Measurements from ENCODE around the gene SCEL.

Gene SCEL

DNA sequence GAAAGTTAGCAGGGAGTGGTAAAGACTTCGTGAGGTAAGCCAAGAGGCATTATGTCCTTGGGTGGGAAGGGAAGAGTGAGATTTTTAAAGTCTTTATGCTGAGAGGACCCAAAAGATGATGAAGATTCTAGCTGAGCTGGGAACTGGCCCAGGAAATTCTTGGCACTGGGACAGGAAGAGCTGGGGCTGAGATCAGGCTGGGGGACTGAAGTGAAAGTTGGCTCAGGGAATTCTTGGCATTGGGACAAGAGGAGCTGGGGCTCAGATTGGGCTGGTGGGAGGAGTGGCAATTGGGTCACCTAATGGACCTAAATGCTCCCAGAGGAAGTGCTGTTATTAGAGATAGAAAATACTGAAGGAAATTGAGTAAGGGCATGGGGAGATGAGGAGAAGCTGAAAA, 8.8 kb downstream of the SCEL start:
- Histone ChIP-seq H3K4me3 (ENCODE audit: control insufficient read depth in 1 of 7, extremely low read depth in 1 of 7, insufficient read depth in 4 of 7, low read depth in 2 of 7, low read length in 6 of 7) (no peak overlapping the region), H3K27ac (ENCODE audit: insufficient read depth in 1 of 2, low read depth in 1 of 2, low read length in 2 of 2, poor library complexity in 1 of 2, severe bottlenecking in 2 of 2) (no peak overlapping the region), H3K4me1 (ENCODE audit: control extremely low read depth in 1 of 4, control insufficient read depth in 4 of 4, insufficient read depth in 4 of 4, low read length in 3 of 4) (peaks cover 0 to 4% (median under 1%) of the 10 kb centered on the region in 4 experiments), H3K36me3 (ENCODE audit: control insufficient read depth in 4 of 4, insufficient read depth in 4 of 4, low read length in 3 of 4) (no peaks in the 10 kb centered on the region), H3K9me3 (ENCODE audit: control extremely low read depth in 1 of 5, control insufficient read depth in 4 of 5, insufficient read depth in 2 of 5, low read depth in 1 of 5, low read length in 4 of 5) (no peaks in the 10 kb centered on the region), H3K27me3 (replicated peaks in 2 of 5; ENCODE audit: control insufficient read depth in 4 of 5, insufficient read depth in 5 of 5, low read length in 4 of 5) (no peaks in the 10 kb centered on the region)
- DNase-seq: no peak
- 100% methylated on average over 1 of the region's 1 CpG for WGBS (ENCODE audit: insufficient coverage)
- ChIA-PET POLR2A (no interaction called here), CTCF (interaction anchor here (2.4 kb wide), 1 partner anchor 51 kb away, joined by 9 read pairs; no protein-coding TSS in a partner anchor)

DNA sequence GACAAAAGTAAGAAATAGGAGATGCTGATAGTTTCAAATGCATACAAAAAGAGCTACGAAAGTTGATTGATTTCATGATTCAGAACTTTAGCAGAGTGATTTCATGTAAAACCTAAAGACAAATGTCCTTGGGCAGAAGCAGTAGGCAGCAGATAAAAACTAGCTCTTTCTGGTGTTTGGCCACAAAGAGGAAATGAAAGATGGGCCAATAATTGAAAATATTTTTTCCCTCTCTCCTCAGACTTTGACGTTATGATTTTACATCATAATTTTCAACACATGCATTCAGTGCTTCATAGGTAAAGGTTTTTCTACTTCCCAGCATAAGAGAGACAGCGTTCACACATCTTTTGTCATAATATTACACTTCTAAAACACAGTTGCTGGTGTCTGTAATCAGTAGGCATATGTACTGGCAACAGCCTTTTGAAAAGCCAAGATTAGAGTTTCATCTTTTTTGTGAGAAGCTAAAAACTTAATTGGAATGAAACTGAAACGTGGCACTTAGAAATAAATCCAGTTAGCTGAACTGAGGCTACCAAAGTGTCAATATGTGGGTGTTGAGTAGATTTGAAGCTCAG, 9.3 kb downstream of the SCEL start:
- Histone ChIP-seq H3K4me1 (ENCODE audit: control extremely low read depth in 1 of 4, control insufficient read depth in 4 of 4, insufficient read depth in 4 of 4, low read length in 3 of 4) (peaks cover 0 to 4% (median under 1%) of the 10 kb centered on the region in 4 experiments), H3K27me3 (replicated peaks in 2 of 5; ENCODE audit: control insufficient read depth in 4 of 5, insufficient read depth in 5 of 5, low read length in 4 of 5) (no peaks in the 10 kb centered on the region), H3K27ac (ENCODE audit: insufficient read depth in 1 of 2, low read depth in 1 of 2, low read length in 2 of 2, poor library complexity in 1 of 2, severe bottlenecking in 2 of 2) (no peak overlapping the region), H3K36me3 (ENCODE audit: control insufficient read depth in 4 of 4, insufficient read depth in 4 of 4, low read length in 3 of 4) (no peaks in the 10 kb centered on the region), H3K4me3 (ENCODE audit: control insufficient read depth in 1 of 7, extremely low read depth in 1 of 7, insufficient read depth in 4 of 7, low read depth in 2 of 7, low read length in 6 of 7) (no peak overlapping the region), H3K9me3 (ENCODE audit: control extremely low read depth in 1 of 5, control insufficient read depth in 4 of 5, insufficient read depth in 2 of 5, low read depth in 1 of 5, low read length in 4 of 5) (no peaks in the 10 kb centered on the region)
- DNase-seq: no peak
- WGBS (ENCODE audit: insufficient coverage): 90% methylated on average over 2 of the region's 4 CpGs
- POLR2A ChIA-PET: no interaction called here
- CTCF ChIA-PET: interaction anchor here (2.4 kb wide), 1 partner anchor 52 kb away, joined by 9 read pairs; no protein-coding TSS in a partner anchor

DNA sequence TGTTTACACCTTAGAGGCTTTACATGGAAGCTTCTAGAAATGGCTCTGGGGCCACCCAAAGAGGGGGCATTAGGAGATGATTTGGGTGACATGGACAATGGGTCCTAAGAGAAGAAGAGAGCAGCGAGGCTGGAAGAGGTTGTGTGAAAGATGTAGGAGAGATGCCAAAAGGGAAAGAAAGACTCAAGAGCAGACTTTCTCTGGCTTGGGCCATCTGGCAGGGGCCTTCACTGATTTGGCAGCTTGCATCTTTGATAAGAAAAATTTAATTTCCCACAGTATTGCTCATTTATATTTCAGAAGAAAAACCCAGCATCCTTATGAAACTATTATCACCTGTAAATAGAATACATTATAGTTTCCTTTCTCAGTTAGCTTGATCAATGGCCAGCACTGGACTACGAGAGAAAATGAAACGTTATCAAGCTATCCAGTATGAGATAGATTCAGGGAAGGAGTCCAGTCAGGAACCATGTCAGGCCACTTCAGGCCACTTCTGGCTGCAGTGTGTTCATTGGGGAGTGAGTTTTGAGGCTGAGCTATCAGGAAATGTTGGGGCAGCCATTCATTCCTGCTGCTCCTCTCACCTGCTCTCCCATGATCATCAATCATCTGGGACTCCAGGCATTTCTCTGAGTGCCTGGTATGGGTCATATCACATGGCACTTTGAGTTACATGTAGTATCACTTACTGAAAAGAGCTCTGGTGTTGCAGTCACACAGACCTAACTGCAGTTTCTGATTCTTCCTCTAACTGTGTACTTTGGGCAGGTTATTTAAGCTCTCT, 10.3 kb downstream of the SCEL start:
- 100% methylated on average over 2 of the region's 3 CpGs for WGBS (ENCODE audit: insufficient coverage)
- no peaks in the 10 kb centered on the region for H3K36me3 ChIP-seq (ENCODE audit: control insufficient read depth in 4 of 4, insufficient read depth in 4 of 4, low read length in 3 of 4)
- H3K4me1 ChIP-seq (ENCODE audit: control extremely low read depth in 1 of 4, control insufficient read depth in 4 of 4, insufficient read depth in 4 of 4, low read length in 3 of 4): peaks cover 0 to 4% (median under 1%) of the 10 kb centered on the region in 4 experiments
- ChIA-PET CTCF (interaction anchor here (2.4 kb wide), 1 partner anchor 52 kb away, joined by 9 read pairs; no protein-coding TSS in a partner anchor), POLR2A (no interaction called here)
- H3K27me3 ChIP-seq (replicated peaks in 2 of 5; ENCODE audit: control insufficient read depth in 4 of 5, insufficient read depth in 5 of 5, low read length in 4 of 5): no peaks in the 10 kb centered on the region
- H3K27ac ChIP-seq (ENCODE audit: insufficient read depth in 1 of 2, low read depth in 1 of 2, low read length in 2 of 2, poor library complexity in 1 of 2, severe bottlenecking in 2 of 2): no peak overlapping the region
- no peak overlapping the region for H3K4me3 ChIP-seq (ENCODE audit: control insufficient read depth in 1 of 7, extremely low read depth in 1 of 7, insufficient read depth in 4 of 7, low read depth in 2 of 7, low read length in 6 of 7)
- H3K9me3 ChIP-seq (ENCODE audit: control extremely low read depth in 1 of 5, control insufficient read depth in 4 of 5, insufficient read depth in 2 of 5, low read depth in 1 of 5, low read length in 4 of 5): no peaks in the 10 kb centered on the region
- no peak for DNase-seq

DNA sequence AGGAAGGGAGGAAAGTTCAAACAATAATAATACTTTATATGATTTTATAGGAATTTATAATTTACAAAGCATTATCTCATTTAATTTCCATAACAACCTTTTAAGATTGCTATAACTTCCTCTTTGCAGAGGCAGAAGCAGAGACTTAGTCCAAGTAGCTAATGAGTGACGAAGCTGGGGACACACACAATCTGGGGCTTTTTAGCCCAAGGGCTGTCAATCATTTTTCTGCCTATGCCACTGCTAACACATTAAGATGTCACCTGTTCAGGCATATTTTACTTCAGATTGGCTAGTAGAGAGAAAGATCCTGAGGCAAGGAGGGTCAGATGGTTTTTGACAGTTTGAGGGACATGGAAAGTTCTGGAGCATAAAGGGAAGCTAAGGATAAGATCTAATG, 12.6 kb downstream of the SCEL start:
- Histone ChIP-seq H3K4me1 (ENCODE audit: control extremely low read depth in 1 of 4, control insufficient read depth in 4 of 4, insufficient read depth in 4 of 4, low read length in 3 of 4) (peaks cover 0 to 4% (median under 1%) of the 10 kb centered on the region in 4 experiments), H3K27ac (ENCODE audit: insufficient read depth in 1 of 2, low read depth in 1 of 2, low read length in 2 of 2, poor library complexity in 1 of 2, severe bottlenecking in 2 of 2) (no peak overlapping the region), H3K9me3 (ENCODE audit: control extremely low read depth in 1 of 5, control insufficient read depth in 4 of 5, insufficient read depth in 2 of 5, low read depth in 1 of 5, low read length in 4 of 5) (no peaks in the 10 kb centered on the region), H3K36me3 (ENCODE audit: control insufficient read depth in 4 of 4, insufficient read depth in 4 of 4, low read length in 3 of 4) (no peaks in the 10 kb centered on the region), H3K4me3 (ENCODE audit: control insufficient read depth in 1 of 7, extremely low read depth in 1 of 7, insufficient read depth in 4 of 7, low read depth in 2 of 7, low read length in 6 of 7) (no peak overlapping the region), H3K27me3 (replicated peaks in 2 of 5; ENCODE audit: control insufficient read depth in 4 of 5, insufficient read depth in 5 of 5, low read length in 4 of 5) (no peaks in the 10 kb centered on the region)
- ChIA-PET CTCF (no interaction called here), POLR2A (no interaction called here)
- 100% methylated on average over 1 of the region's 1 CpG for WGBS (ENCODE audit: insufficient coverage)
- no peak for DNase-seq

DNA sequence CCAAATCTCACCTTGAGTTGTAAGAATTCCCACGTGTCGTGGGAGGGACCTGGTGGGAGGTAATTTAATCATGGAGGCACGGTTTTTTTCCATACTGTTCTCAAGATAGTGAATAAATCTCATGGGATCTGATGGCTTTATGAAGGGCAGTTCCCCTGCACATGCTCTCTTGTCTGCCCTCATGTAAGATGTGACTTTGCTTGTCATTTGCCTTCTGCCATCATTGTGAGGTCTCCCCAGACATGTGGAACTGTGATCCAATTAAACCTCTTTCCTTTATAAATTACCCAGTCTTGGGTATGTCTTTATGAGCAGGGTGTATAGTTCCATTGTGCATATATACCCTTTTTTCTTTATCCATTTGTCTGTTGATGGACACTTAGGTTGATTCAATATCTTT, 13.1 kb downstream of the SCEL start:
- Histone ChIP-seq H3K4me1 (ENCODE audit: control extremely low read depth in 1 of 4, control insufficient read depth in 4 of 4, insufficient read depth in 4 of 4, low read length in 3 of 4) (peaks cover 0 to 4% (median under 1%) of the 10 kb centered on the region in 4 experiments), H3K27ac (ENCODE audit: insufficient read depth in 1 of 2, low read depth in 1 of 2, low read length in 2 of 2, poor library complexity in 1 of 2, severe bottlenecking in 2 of 2) (no peak overlapping the region), H3K27me3 (replicated peaks in 2 of 5; ENCODE audit: control insufficient read depth in 4 of 5, insufficient read depth in 5 of 5, low read length in 4 of 5) (no peaks in the 10 kb centered on the region), H3K4me3 (ENCODE audit: control insufficient read depth in 1 of 7, extremely low read depth in 1 of 7, insufficient read depth in 4 of 7, low read depth in 2 of 7, low read length in 6 of 7) (no peak overlapping the region), H3K9me3 (ENCODE audit: control extremely low read depth in 1 of 5, control insufficient read depth in 4 of 5, insufficient read depth in 2 of 5, low read depth in 1 of 5, low read length in 4 of 5) (no peaks in the 10 kb centered on the region), H3K36me3 (ENCODE audit: control insufficient read depth in 4 of 4, insufficient read depth in 4 of 4, low read length in 3 of 4) (no peaks in the 10 kb centered on the region)
- 100% methylated on average over 1 of the region's 3 CpGs for WGBS (ENCODE audit: insufficient coverage)
- no peak for DNase-seq
- ChIA-PET CTCF (no interaction called here), POLR2A (no interaction called here)

DNA sequence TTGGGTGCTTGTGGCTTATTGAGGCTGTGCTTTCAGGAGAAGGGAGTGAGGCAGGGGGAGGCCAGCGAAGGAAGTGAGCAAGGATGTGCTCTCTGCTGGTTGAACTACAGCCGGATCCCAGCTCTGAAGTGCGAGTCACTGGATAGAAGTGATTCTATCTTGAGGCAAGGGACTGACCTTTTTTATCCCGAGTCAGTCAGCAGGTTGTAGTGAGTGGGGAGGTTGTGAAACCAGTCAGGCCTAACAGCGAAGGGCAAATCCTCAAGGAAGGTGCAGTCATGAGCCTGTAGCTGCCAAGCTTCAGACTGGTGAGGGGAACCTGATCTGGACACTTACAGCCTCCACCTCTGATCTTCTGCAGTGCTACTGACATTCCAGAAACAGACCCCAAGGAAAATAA, 18.6 kb downstream of the SCEL start:
- H3K4me3 ChIP-seq (ENCODE audit: control insufficient read depth in 1 of 7, extremely low read depth in 1 of 7, insufficient read depth in 4 of 7, low read depth in 2 of 7, low read length in 6 of 7): no peak overlapping the region
- WGBS (ENCODE audit: insufficient coverage): 100% methylated on average over 5 of the region's 5 CpGs
- no peak overlapping the region for H3K27ac ChIP-seq (ENCODE audit: insufficient read depth in 1 of 2, low read depth in 1 of 2, low read length in 2 of 2, poor library complexity in 1 of 2, severe bottlenecking in 2 of 2)
- DNase-seq: no peak
- no peaks in the 10 kb centered on the region for H3K9me3 ChIP-seq (ENCODE audit: control extremely low read depth in 1 of 5, control insufficient read depth in 4 of 5, insufficient read depth in 2 of 5, low read depth in 1 of 5, low read length in 4 of 5)
- CTCF ChIA-PET: interaction anchor here (1.1 to 1.3 kb wide), 2 partner anchors 11 to 39 kb away, joined by 3 read pairs; no protein-coding TSS in a partner anchor
- no peaks in the 10 kb centered on the region for H3K36me3 ChIP-seq (ENCODE audit: control insufficient read depth in 4 of 4, insufficient read depth in 4 of 4, low read length in 3 of 4)
- peaks cover 0 to 14% (median 3%) of the 10 kb centered on the region in 4 experiments for H3K4me1 ChIP-seq (ENCODE audit: control extremely low read depth in 1 of 4, control insufficient read depth in 4 of 4, insufficient read depth in 4 of 4, low read length in 3 of 4)
- H3K27me3 ChIP-seq (replicated peaks in 2 of 5; ENCODE audit: control insufficient read depth in 4 of 5, insufficient read depth in 5 of 5, low read length in 4 of 5): no peaks in the 10 kb centered on the region
- POLR2A ChIA-PET: no interaction called here

DNA sequence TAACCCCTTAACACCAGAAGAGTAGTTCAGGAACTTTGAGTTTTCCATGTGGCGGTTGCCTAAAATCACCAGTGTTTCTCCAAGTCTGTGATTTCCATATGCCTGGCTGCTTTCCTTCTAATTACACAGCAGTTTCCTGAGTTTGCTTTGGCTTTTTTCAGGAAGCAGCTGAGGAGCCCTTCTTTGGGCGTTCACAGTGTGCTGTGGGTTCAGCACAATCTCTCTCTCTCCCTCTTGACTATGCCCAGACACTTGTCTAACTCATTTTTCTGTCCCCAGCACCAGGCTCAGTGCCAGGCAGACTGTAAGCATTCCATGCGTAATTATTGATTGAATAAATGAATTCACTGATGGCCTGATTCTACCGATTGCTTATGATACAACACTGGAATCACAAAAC, 19.7 kb downstream of the SCEL start:
- H3K4me3 ChIP-seq (ENCODE audit: control insufficient read depth in 1 of 7, extremely low read depth in 1 of 7, insufficient read depth in 4 of 7, low read depth in 2 of 7, low read length in 6 of 7): no peak overlapping the region
- 53% methylated on average over 2 of the region's 4 CpGs for WGBS (ENCODE audit: insufficient coverage)
- no peaks in the 10 kb centered on the region for H3K9me3 ChIP-seq (ENCODE audit: control extremely low read depth in 1 of 5, control insufficient read depth in 4 of 5, insufficient read depth in 2 of 5, low read depth in 1 of 5, low read length in 4 of 5)
- peaks cover 0 to 17% (median 5%) of the 10 kb centered on the region in 4 experiments for H3K4me1 ChIP-seq (ENCODE audit: control extremely low read depth in 1 of 4, control insufficient read depth in 4 of 4, insufficient read depth in 4 of 4, low read length in 3 of 4)
- no peaks in the 10 kb centered on the region for H3K36me3 ChIP-seq (ENCODE audit: control insufficient read depth in 4 of 4, insufficient read depth in 4 of 4, low read length in 3 of 4)
- no peak for DNase-seq
- H3K27ac ChIP-seq (ENCODE audit: insufficient read depth in 1 of 2, low read depth in 1 of 2, low read length in 2 of 2, poor library complexity in 1 of 2, severe bottlenecking in 2 of 2): no peak overlapping the region
- POLR2A ChIA-PET: no interaction called here
- CTCF ChIA-PET: no interaction called here
- no peaks in the 10 kb centered on the region for H3K27me3 ChIP-seq (replicated peaks in 2 of 5; ENCODE audit: control insufficient read depth in 4 of 5, insufficient read depth in 5 of 5, low read length in 4 of 5)
